ENCODE data around the gene CAMTA1.

The CAMTA1 gene

DNA sequence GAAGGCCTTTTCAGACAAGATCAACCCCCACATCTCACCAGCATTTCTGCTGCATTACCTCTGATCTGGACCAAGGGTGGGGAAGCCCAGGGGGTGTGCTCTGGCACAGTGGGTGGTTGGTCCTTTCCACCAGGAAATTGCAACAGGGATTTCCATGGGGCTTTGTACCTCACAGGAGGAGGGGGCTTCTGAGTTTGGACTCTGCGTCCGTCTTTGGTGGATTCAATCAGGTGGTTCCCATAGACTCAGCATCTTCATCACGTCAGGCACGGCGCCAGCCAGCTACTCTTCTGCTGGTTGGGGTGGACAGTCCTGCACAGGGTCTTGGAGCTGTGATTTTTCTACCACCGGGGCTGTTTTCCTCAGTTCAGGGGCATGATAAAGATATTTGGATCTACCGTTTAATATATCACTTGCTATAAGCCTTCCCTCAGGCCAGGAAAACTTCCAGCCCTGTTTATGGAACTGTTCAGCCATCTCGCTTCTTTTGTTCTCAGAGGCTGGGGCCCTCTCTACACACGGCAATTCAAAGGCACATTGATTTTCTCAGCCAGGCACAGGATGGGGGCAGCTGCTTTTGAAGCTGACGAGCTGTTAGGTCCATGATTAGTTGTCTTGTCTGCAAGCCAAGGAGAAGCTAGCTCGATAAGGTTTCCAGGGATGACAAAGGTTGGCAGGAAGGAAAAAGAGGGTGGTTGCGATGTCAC, 467.3 kb downstream of the CAMTA1 start:
- TF ChIP-seq, protein P1, sequence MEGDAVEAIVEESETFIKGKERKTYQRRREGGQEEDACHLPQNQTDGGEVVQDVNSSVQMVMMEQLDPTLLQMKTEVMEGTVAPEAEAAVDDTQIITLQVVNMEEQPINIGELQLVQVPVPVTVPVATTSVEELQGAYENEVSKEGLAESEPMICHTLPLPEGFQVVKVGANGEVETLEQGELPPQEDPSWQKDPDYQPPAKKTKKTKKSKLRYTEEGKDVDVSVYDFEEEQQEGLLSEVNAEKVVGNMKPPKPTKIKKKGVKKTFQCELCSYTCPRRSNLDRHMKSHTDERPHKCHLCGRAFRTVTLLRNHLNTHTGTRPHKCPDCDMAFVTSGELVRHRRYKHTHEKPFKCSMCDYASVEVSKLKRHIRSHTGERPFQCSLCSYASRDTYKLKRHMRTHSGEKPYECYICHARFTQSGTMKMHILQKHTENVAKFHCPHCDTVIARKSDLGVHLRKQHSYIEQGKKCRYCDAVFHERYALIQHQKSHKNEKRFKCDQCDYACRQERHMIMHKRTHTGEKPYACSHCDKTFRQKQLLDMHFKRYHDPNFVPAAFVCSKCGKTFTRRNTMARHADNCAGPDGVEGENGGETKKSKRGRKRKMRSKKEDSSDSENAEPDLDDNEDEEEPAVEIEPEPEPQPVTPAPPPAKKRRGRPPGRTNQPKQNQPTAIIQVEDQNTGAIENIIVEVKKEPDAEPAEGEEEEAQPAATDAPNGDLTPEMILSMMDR (IDR thresholded peaks at IDR 0.05; ENCODE audit: low read depth, low read length), result no peak
- no peak overlapping the region for H3K4me3 ChIP-seq (ENCODE audit: low read depth, low read length)

DNA sequence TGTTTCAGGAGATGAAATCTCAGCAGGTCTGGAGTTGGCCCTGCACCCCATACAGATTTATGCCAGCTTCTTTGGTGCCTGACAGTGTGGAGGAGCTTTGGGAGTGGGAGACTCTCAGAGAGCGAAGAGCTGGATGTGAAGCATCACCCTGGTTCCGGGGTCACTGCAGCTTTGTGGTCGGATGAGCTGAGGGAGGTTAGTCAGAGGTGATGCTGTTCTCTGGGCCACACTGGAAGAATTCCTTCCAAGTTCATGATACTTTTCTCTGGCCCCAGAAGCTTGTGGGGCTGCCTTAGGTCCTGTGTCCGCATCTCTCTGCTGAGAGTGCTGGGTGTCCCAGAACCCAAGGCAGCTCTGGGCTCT, 467.8 kb downstream of the CAMTA1 start:
- TF ChIP-seq, protein P1 (IDR thresholded peaks at IDR 0.05; ENCODE audit: low read depth, low read length), result no peak
- no peak overlapping the region for H3K4me3 ChIP-seq (ENCODE audit: low read depth, low read length)

DNA sequence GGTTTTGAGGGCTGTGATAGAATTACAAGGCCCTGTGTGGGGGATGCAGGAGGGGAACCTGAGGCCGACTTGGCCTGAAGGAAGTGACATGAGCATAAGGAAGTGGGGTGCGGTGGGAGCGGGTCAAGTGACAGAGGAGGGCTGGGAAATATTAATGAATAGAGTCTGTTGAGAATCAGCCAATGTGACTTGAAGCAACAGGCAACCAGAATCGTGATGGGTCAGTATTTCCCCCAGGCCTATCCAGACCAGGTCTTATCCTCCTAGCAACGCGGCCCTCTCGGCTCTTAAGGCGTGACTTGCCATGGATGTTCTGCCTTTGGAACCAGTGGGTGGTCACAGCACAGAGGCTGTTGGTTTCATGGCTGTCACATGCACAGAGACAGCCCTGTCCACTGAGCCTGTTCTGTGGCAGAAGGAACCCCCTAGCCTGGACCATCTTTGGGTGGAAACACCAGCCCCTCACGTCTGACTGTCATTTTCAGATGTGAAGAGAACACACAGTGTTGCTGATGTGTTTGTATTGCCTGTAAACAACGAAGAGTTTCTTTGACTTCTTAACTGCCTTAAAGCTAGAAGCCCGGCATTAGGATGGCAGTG, 468.8 kb downstream of the CAMTA1 start:
- TF ChIP-seq, protein P1 (IDR thresholded peaks at IDR 0.05; ENCODE audit: low read depth, low read length), result no peak
- no peak overlapping the region for H3K4me3 ChIP-seq (ENCODE audit: low read depth, low read length)

DNA sequence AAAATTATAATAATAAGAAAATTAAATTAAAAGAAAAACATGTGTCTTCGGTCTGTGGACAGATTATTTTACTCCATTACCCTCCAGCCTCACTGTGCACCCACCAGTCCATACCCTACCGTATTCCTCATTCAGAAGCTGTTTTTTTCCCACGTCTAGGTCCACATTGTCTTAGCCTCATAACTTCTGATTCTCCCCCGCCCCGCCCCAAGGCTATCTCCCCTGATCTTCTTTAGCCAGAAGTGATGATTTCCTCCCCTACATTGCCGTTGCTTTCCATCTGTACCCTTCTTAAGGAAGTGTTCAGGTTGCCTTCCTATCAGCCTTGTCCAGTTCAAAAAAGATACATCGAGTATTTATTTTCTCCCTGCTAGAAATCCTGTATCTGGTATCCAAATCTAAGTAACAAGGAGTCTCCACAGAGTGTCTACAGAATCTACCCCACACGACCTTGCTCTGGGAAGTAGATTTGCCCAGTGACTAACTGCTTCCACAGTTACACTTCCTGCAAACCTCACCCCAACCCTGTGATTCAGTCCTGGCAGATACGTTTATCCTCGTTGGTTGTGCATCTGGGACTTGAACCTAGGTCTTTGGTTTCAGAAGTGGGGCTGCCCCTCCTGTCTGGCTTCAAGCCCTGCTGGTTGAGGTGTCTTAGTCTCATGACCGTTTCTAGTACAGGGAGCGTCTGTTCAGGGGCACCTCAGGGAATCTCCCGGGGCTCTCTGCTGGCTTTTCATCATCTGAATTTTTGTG, 470.2 kb downstream of the CAMTA1 start:
- TF ChIP-seq, protein P1 (IDR thresholded peaks at IDR 0.05; ENCODE audit: low read depth, low read length), result no peak

DNA sequence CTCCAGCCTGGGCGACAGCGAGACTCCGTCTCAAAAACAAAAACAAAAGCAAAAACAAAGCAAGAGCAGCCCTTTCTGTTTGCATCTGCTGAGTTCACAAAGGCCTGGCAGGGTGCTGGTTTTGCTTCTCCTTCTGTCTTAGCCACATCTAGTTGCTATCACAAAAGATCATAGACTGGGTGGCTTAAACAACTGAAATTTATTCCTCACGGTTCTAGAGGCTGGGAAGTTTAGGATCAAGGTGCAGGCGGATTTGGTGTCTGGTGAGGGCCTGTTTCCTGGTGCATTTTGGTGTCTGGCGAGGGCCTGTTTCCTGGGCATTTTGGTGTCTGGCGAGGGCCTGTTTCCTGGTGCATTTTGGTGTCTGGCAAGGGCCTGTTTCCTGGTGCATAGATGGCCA, 471.3 kb downstream of the CAMTA1 start:
- no peak overlapping the region for H3K4me3 ChIP-seq (ENCODE audit: low read depth, low read length)
- TF ChIP-seq, protein P1 (IDR thresholded peaks at IDR 0.05; ENCODE audit: low read depth, low read length), result no peak

More for the DNA sequence above, 470.2 kb downstream of the CAMTA1 start:
- H3K4me3 ChIP-seq (ENCODE audit: low read depth, low read length), result no peak overlapping the region

DNA sequence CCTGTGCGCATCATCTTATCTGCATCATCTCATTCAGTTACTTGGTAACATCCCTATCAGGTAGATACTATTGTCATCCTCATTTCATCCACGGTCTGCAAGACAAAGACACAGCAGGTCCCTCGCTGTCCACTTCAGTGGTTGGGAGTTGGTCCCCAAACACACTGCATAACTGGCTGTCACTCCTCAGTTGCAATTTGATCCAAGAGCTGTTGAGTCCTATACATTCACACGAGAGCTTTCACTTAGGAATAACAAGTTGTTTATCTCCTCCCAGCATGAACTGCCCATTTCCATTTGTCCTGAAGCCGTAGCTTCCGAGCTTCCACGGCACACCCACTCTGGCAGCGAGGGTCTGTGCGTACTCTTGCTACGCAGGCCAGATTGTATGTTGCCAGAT, 472.0 kb downstream of the CAMTA1 start:
- TF ChIP-seq, protein P1 (IDR thresholded peaks at IDR 0.05; ENCODE audit: low read depth, low read length), result no peak
- no peak overlapping the region for H3K4me3 ChIP-seq (ENCODE audit: low read depth, low read length)

Measured in WI38 (cell line).